GM19238 (cell line): Measurements from ENCODE around the gene METTL26.

Experiments used
- DNase-seq: peaks from one replicate; pipeline ENCODE4 v3.0.0; 2011; ENCODE audit warnings: low spot score; ENCODE audit not compliant: insufficient read length

The METTL26 gene

DNA sequence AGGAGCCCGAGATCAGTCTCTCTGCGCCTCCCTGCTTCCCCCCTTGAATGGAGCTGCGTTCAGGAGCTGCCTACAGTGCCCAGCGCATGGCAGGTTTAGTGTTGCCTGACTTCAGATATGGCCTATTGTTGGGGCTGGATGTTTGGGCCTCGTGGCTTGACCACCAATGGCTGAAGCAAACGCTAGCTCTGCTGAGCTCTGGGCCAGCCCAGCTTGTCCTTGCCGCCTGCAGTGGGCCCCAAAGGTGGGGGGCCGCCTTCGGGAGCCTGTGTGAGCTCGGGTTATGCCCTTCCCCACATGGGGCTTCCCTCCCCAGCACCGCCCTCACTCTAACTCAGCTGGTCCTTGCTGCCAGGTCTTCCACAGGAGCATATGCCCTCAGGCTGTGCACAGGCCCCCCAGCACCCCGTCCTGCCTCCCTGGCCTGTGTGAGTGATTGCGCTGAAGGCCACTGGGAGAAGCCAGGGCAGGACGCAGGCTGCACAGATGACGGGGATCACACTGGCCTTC, 2.0 kb upstream of the METTL26 start:
- no peak for DNase-seq

DNA sequence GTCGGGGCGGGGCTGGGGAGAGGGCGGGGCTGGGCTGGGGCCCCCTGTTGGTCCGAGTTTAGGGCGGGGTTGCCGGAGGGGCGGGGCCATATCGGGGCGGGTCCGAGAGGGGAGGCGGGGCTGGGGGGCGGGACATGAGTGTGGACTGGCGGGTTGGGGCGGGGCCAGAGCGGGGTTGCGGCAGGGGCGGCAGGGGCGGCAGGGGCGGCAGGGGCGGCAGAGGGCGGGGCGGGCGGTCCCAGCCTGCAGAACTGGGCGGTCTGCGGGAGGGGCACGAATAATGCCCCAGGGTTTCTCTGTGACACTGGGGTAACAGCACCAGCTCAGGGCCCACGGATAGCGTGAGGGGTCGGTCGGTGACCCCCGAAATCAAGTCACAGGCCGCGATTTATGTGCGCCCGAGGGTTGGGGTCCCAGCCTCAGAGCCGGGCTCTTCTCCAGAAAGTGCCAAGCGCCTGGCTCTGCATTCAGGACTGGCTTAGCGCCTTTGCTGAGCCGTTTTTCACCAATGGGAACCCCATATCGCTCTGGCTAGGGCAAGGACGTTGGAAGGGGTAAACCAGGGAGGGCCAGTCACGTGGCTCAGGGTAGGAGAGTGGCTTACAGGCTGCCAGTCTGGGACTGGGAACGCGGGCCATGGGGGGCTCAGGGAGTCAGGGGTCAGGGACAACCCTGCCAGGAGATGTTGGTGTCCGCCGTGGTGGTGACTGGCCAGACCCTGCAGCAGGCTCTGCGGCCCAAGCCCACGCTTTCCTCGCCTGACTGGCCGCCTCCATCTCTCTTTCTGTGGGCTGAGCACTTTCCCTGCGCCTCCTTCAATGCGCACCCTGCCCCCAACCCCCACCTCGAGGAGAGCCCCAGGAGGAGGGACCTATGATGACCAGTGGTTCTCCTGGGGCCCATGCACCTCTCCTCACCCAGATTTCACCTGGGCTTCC, 1.2 kb upstream of the METTL26 start:
- DNase-seq: peak; percentile 100

DNA sequence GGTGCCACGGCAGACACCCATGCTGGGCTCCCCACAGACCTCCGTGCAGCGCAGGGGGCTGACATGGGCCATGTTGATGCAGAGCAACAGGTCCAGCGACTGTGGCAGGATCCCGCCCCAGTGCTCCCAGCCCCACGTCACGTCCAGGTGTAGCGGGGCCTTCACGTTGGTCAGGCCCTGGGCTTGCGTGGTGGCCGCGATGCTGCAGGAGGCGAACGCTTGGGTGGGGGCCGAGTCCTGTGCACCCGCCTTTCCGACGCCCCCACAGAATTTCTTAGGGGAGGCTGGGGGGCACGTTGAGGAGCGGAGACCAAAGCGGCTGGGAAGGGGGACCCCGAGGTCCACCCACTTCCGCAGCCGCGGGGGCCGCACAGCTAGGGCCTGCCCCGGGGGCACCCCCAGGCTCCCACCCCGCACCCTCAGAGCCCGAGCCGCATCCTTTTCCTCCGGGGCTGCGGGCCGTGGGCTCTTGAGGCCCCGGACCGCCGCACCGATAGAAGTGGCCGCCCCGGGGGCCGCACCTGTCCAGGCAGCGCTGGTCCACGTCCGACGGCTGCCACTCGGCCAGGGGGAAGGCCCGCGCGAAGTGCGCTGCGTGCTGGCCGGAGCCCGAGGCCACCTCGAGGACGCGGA, 416 bp downstream of the METTL26 start:
- no peak for DNase-seq

DNA sequence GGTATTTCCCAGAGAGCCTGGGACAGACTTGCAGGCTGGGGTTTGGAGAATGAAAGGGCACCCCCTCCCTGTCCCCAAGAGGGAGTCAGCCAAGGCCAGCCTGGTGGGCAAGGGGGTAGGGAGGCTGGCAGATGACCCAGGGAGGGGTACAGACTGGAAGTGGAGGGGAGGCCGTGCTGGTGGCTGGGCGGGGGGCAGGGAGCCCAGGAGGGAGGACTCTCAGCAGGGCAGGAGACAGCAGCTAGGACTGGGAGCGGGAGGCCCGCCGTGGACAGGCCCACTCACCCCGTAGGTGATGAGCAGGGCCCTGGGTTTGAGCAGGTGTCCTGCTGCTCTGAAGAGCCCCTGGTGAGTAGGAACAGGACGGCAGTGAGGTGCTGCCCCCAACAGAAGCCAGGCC, 1.1 kb downstream of the METTL26 start:
- no peak for DNase-seq

DNA sequence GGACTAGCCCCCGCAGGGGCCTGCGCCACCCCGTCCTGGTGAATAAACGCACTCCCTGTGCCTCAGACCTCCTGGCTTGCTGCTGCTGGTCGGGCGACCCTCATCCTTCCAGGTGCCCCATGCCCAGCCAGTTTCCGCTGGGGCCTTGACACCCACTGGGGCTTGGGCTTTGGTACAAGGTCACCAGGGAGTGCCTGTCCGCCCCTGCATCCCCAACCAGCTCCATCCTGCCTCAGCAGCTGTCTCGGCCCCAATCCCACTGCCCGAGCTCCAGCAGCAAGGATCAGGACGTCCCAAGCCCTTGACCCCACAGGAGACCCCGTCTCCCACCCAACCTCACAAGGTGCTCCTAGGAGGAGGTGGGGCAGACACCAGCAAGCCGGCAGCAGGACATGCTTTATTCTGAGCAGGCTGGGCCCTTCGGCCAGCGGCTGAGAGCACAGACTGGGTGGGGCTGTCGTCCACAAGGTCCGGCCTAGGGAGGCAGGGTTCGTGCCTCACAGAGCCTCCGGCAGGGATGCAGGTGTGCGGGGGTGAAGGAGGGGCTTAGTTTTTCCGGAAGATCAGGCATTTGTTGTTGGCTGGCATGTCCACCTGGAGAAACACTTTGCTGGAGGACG, 1.9 kb downstream of the METTL26 start:
- no peak for DNase-seq

DNA sequence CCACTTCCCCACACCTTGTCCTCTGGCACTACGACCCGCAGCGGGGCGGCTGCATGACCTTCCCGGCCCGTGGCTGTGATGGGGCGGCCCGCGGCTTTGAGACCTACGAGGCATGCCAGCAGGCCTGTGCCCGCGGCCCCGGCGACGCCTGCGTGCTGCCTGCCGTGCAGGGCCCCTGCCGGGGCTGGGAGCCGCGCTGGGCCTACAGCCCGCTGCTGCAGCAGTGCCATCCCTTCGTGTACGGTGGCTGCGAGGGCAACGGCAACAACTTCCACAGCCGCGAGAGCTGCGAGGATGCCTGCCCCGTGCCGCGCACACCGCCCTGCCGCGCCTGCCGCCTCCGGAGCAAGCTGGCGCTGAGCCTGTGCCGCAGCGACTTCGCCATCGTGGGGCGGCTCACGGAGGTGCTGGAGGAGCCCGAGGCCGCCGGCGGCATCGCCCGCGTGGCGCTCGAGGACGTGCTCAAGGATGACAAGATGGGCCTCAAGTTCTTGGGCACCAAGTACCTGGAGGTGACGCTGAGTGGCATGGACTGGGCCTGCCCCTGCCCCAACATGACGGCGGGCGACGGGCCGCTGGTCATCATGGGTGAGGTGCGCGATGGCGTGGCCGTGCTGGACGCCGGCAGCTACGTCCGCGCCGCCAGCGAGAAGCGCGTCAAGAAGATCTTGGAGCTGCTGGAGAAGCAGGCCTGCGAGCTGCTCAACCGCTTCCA, 2.6 kb downstream of the METTL26 start:
- DNase-seq: no peak

DNA sequence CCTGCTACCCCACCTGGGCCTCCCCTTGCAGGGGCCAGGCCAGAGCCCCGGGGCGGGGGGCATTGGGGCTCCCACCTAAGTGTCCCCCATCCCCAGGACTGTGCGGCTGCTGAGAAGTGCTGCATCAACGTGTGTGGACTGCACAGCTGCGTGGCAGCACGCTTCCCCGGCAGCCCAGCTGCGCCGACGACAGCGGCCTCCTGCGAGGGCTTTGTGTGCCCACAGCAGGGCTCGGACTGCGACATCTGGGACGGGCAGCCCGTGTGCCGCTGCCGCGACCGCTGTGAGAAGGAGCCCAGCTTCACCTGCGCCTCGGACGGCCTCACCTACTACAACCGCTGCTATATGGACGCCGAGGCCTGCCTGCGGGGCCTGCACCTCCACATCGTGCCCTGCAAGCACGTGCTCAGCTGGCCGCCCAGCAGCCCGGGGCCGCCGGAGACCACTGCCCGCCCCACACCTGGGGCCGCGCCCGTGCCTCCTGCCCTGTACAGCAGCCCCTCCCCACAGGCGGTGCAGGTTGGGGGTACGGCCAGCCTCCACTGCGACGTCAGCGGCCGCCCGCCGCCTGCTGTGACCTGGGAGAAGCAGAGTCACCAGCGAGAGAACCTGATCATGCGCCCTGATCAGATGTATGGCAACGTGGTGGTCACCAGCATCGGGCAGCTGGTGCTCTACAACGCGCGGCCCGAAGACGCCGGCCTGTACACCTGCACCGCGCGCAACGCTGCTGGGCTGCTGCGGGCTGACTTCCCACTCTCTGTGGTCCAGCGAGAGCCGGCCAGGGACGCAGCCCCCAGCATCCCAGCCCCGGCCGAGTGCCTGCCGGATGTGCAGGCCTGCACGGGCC, 3.4 kb downstream of the METTL26 start:
- no peak for DNase-seq

DNA sequence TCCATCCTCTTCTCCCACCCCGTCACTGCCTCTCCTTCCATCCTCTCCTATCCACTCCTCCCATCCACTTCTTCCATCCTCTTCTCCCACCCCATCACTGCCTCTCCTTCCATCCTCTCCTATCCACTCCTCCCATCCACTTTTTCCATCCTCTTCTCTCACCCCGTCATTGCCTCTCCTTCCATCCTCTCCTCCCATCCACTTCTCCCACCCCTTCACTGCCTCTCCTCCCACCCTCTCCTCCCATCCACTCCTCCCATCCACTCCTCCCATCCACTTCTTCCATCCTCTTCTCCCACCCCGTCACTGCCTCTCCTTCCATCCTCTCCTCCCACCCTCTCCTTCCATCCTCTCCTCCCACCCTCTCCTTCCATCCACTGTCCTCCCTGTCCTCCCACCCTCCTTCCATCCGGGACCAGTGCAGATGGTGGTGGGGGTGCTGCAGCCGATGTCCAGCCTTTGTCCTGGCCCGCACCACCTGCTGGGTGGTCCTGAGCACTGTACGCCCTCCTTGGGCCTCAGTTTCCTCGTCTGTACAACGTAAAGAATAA, 4.2 kb downstream of the METTL26 start:
- DNase-seq: no peak

DNA sequence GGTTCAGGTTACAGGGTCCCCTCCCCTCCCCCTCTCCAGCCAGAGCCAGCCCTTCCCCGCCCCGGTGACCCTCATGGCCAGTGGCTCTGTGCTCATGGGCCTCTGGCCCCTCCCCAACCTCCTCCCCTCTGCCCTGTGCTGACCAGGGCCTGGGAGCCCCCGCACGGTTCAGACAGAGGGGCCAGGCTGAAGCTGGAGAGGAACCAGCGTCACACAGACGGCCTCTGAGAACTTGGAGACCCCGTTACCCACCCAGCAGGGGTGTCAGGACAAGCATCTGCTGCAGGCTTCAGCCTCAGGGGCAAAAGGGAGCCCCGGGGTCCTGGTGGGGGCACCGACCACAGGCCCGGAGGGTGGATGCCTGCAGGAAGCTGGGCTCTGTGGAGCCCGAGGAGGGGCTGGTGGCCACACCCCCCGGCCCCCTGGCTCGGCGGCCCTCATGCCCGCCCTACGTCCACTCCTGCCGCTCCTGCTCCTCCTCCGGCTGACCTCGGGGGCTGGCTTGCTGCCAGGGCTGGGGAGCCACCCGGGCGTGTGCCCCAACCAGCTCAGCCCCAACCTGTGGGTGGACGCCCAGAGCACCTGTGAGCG, 5.2 kb downstream of the METTL26 start, which contains the start of gene WFIKKN1:
TSS of gene WFIKKN1 (plus strand) at position 171 of the 591 bp plus-strand sequence. CDS start at position 440, 269 bp downstream.
- no peak for DNase-seq

DNA sequence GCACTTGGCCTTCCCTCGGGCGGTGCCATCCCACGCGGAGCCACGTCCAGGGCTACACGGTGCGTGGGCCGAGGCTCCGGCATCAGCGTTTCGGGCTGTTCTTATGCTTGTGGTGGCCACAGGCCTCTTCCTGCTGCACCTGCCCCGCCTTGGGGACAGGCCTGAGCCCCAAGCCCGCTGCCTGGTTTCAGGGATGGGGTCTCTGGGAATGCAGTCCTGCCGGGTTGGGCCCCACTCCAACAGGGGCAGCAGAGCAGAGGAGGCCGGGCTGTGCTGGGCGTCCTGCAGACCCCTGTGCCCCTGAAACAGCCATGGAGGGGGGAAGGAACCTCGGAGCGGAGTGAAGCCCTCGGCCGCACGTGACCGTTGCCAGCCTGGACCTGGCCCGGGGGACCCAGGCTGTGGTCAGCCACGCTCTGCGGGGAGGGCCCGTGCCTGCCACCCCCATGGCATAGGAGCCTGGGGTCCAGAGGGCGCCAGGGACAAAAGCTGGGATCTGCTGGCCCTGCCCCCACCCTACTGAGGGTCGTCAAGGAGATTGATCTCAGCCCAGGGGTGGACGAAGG, 5.8 kb downstream of the METTL26 start:
- DNase-seq: no peak

DNA sequence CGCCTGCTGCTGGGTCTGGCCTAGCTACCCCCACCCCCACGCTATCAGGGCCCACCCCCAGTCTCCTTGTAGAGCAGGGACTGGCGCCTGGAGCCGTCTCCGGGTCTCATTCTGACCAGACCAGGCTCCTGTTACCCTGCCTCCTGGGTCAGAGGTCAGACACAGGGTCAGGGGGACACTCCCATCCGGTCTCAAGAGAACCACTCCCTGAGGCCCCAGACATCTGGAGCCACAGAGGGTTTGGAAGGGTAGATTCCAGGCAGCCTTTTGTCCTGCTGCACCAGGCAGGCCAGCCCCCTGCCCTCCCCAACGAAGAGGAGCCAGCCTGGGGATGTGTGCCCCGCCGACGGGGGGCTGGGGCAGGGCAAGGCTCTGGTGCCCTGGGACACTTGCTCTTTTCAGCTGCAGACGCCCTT, 6.3 kb downstream of the METTL26 start:
- DNase-seq: no peak

DNA sequence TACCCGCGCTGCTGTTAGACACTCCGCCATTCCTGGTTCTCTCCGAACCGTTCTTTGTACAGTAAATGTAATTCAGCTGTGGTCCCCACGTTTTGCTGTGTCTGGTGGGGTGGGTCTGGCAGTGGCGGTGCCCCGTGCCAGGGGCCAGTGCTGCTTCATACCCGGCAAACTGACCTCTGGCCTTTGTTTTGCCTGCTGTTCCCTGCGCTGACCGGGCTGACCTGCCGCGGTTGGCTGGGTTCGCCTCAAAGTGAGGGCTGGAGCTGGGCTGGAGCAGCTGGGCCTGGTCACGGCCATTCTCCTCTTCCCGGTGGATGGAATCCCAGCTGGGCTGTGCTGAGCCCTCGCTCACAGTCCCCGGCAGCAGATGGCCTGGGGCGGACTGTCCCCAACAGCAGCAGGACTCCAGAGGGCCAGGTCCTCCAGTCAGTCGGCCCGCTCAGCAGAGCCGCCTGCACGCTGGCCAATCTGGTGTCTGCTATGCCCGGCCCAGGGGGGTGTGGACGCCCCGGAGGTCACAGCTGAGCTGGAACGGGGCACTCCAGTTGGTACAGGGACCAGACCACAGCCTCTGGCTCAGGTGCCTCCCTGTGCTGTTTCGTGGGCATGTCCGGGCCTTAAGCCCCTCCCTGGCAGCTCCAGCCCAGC, 6.8 kb downstream of the METTL26 start:
- no peak for DNase-seq

DNA sequence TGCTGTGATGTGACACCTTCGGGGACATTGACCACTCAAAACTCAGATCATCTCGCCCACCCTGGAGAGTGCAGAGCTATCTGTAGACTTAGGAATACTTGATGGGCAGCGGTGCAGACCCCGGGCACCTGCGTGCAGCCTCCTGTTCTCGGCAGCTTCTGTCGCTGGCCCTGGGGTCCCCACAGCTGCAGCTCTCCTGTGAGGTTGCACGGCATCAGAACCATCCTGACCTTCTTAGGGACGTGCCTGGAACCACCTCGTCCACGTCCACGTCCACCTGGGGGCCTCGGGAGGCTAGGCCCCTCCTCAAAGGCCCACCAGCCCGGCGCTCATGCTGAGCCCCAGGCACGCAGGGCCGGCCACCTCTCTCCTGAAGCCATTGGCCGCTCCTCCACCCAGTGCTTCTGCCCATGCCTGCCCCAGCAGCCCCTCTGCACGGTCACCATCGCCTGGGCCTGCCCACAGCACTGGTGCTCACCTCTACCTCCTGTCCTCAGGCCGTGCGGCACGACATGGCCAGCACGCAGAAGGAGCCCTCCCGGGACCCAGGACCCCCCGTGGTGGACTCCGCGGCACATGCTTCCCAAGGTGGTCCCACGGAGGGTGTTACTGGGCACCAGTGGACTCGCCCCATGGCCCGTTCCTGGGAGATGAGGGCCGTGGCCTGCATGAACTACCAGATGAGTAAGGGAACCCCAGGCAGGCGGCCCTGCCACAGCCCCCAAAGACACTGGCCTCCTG, 7.6 kb downstream of the METTL26 start:
- DNase-seq: no peak

DNA sequence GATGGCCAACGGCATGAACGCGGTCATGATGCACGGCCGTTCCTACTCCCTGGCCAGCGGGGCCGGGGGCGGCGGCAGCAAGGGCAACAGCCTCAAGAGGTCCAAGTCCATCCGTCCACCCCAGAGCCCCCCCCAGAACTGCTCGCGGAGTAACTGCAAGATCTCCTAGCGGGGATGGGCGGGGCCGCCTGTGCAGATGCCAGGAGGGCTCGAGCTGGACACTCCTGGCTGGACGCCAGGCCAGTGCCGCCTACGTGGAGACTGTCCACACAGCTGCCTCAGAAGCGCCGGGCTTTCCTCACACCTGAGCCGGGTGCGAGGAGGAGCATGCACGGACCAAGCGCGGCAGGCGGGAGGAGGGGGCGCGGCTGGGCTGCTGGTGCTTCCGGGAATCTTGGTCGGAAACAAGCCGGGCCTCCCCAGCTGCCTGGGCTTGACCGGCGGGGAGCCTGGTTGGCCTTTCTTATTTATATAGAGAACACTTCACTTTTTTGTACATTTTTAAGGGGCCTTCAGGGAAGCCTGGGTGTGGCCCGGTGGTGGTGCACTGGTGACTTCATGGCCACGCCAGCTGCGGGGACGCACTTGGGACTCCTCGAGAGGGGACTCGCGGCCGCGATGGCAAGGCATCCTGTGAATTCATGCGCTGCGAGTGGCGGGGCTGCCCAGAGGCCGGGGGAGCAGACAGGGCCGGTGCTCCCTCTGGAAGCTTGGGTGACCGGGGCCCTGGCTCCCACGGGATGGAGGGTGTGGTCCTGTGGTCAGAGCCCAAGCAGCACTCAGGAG, 8.5 kb downstream of the METTL26 start:
- DNase-seq: no peak

DNA sequence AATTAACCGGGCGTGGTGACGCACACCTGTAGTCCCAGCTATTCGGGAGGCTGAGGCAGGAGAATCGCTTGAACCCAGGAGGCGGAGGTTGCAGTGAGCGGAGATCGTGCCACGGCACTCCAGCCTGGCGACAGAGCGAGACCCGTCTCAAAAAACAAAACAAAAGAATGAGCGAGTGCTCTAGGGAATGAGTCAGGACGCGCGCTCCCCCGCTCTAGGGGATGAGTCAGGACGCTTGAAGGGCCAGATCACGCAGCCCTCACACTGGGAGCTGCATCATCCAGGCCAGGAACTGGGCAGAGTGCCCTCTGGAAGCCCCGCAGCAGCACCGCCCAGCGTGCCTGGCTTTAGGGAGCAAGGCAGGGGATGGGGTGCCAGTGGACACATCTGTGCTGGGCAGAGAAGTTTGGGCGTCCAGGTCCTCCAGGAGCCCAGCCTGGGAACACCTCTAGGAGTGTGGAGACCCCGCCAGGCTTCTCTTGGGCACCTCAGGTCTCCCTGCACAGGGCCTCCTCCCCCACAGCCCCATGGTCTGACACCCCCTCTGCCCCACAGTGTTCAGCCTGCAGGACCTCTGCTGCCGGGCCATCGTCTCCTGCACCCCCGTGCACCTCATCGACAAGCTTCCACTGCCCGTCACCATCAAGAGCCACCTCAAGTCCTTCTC, 9.2 kb downstream of the METTL26 start:
- no peak for DNase-seq

DNA sequence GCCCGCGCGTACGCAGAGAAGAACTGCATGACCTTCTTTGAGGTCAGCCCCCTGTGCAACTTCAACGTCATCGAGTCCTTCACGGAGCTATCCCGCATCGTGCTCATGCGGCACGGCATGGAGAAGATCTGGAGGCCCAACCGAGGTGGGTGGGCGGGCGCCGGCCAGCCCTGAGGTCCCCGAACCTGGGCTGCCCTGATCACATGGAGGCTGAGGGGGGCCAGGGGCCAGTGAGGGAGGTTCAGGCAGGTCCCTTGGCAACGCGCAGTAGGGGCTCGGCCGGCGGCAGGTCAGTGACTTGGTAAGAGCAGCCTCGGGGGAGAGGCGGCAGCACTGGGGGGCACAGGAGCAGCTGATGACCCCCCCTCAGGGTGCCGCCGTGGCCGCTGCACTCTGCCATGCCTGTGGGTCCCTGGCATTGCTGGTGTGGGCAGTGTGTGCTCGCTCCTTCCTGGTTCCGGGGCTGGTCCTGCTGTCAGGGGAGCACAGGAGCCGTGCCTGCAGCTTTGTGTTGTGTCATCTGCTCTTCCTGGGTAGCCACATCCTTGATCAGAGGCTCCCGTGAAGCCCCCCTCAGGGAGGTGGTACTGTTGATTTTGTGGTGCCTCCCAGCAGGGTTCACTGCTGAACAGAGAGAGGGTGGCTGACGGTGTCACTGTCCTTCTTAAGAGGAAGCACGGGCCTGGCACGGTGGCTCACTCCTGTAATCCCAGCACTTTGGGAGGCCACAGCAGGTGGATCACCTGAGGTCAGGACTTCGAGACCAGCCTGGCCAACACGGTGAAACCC, 9.9 kb downstream of the METTL26 start:
- DNase-seq: no peak
